ENCODE data around the gene ADGRA1.

ADGRA1 gene

GRCh38 chr10:133151543-133151972, 63.8 kb downstream of the ADGRA1 start:
- DNase-seq = no peak

- no peak for DNase-seq
Measured at GRCh38 chr10:133154411-133154810, 66.7 kb downstream of the ADGRA1 start.

- no peak for DNase-seq
Measured at GRCh38 chr10:133154996-133155778, 67.5 kb downstream of the ADGRA1 start.

GRCh38 chr10:133156674-133157579, 69.2 kb downstream of the ADGRA1 start:
- no peak for DNase-seq

GRCh38 chr10:133157662-133158436, 70.1 kb downstream of the ADGRA1 start:
- no peak for DNase-seq

- no peak for DNase-seq
Measured at GRCh38 chr10:133158437-133158755, 70.7 kb downstream of the ADGRA1 start.

- DNase-seq = no peak
Measured at GRCh38 chr10:133158756-133159610, 71.3 kb downstream of the ADGRA1 start.

- no peak for DNase-seq
Measured at GRCh38 chr10:133159611-133159949, 71.9 kb downstream of the ADGRA1 start.

GRCh38 chr10:133159950-133160825, 72.5 kb downstream of the ADGRA1 start, which contains the start of gene KNDC1:
Gene KNDC1, plus strand, starts transcription at chr10:133160219. Its CDS starts 249 bp downstream, at chr10:133160468.
- DNase-seq = no peak

GRCh38 chr10:133160826-133161471, 73.2 kb downstream of the ADGRA1 start:
- DNase-seq = no peak

- no peak for DNase-seq
Measured at GRCh38 chr10:133161486-133162109, 73.9 kb downstream of the ADGRA1 start.

GRCh38 chr10:133162178-133162909, 74.6 kb downstream of the ADGRA1 start:
- DNase-seq = no peak

- no peak for DNase-seq
Measured at GRCh38 chr10:133162910-133163856, 75.5 kb downstream of the ADGRA1 start.

- DNase-seq = no peak
Measured at GRCh38 chr10:133163889-133164815, 76.4 kb downstream of the ADGRA1 start.

- no peak for DNase-seq
Measured at GRCh38 chr10:133164816-133165555, 77.3 kb downstream of the ADGRA1 start.
